HepG2 (cell line): Measurements from ENCODE around the gene OR1I1. TPM values are rescaled to one million over a fixed set of nuclear protein-coding genes. Genes with fewer than 3 reads are reported as not detected.
A peak's percentile ranks its signal among the peaks of the same experiment; 100 is the strongest.

Experiments
- ATAC-seq: fragments of 200-7000 bp; cut with Tn5 transposase; 3 replicates; pipeline ENCODE4 v1.9.1; 2020; ENCODE audit warnings: mild to moderate bottlenecking, moderate library complexity
- BruUV-seq: library from RNA; stranded (reverse); fragments of 400-500 nt; replicated peaks from 2 replicates; lab custom pipeline; 2021; lab: Mats Ljungman, UMichigan
- CTCF ChIA-PET: fragments of 300-600 bp; formaldehyde crosslinking; extraction: SDS; loops from one replicate; lab custom pipeline; 2021; ENCODE audit warnings: low total read pairs, inconsistent platforms, low intra/inter-chr PET ratio; lab: Yijun Ruan, JAX
- POLR2A ChIA-PET: fragments of 350-600 bp; sonication (Branson Sonifier 250); formaldehyde crosslinking; loops from one replicate; lab custom pipeline; 2020; ENCODE audit warnings: antibody characterized with exemption, inconsistent platforms; lab: Yijun Ruan, JAX
- DNase-seq: peaks from one replicate; pipeline ENCODE4 v3.0.0-alpha.2; 2015; ENCODE audit warnings: low spot score
- FAIRE-seq: peaks from 3 replicates; lab custom pipeline; 2011; peaks lifted over from hg19 to GRCh38; lab: Jason Lieb, UNC
- H2AFZ ChIP-seq: one replicate; pipeline ENCODE4 v1.6.1; 2011; ENCODE audit warnings: low read length, inconsistent platforms
- H3K27ac ChIP-seq: fragments of 300-600 bp; 3 replicates; pipeline ENCODE4 v1.8.0; 2011; ENCODE audit warnings: mixed run types, mild to moderate bottlenecking, mixed read lengths, low read length, inconsistent platforms; ENCODE audit not compliant: insufficient read depth; ENCODE audit errors: extremely low read length
- H3K27me3 ChIP-seq, 2 experiments: fragments of 200-600 bp in 1 of 2; 2 replicates in 1 of 2; 3 replicates in 1 of 2; pipeline versions ENCODE4 v1.6.0 to v1.8.0; 2011; ENCODE audit warnings: low read length in 2 of 2, mild to moderate bottlenecking in 2 of 2, moderate library complexity in 2 of 2, inconsistent platforms in 1 of 2; ENCODE audit not compliant: insufficient read depth in 2 of 2, control insufficient read depth in 1 of 2
- H3K36me3 ChIP-seq, 2 experiments: fragments of 200-600 bp in 1 of 2; replicated peaks in 1 of 2; 2 replicates in 1 of 2; 3 replicates in 1 of 2; pipeline versions ENCODE4 v1.5.1 to v1.8.0; 2011; ENCODE audit warnings: low read length in 2 of 2, inconsistent platforms in 1 of 2; ENCODE audit not compliant: insufficient read depth in 2 of 2, control insufficient read depth in 1 of 2
- H3K4me1 ChIP-seq: 2 replicates; pipeline ENCODE4 v1.5.1; 2012; ENCODE audit warnings: low read length, inconsistent platforms; ENCODE audit not compliant: insufficient read depth
- H3K4me2 ChIP-seq: 2 replicates; pipeline ENCODE4 v1.6.0; 2011; ENCODE audit warnings: low read depth, low read length, inconsistent platforms
- H3K4me3 ChIP-seq, 3 experiments: fragments of 200-600 bp in 1 of 3; sonication (generic), shearing (Covaris generic) in 1 of 3; replicated peaks in 1 of 3; 2 replicates each; pipeline ENCODE4 v1.5.1; 2011 to 2016; ENCODE audit warnings: low read length in 3 of 3, inconsistent platforms in 2 of 3, low read depth in 2 of 3, mild to moderate bottlenecking in 2 of 3, control low read depth in 1 of 3, mixed read lengths in 1 of 3; ENCODE audit not compliant: insufficient read depth in 1 of 3
- H3K79me2 ChIP-seq: one replicate; pipeline ENCODE4 v1.6.1; 2011; ENCODE audit warnings: low read length, inconsistent platforms; ENCODE audit not compliant: insufficient read depth
- H3K9ac ChIP-seq: 2 replicates; pipeline ENCODE4 v1.6.0; 2011; ENCODE audit warnings: mild to moderate bottlenecking, low read depth, low read length, inconsistent platforms; ENCODE audit not compliant: insufficient read depth
- H3K9me3 ChIP-seq: 2 replicates; pipeline ENCODE4 v1.5.1; 2012; ENCODE audit warnings: mild to moderate bottlenecking, low read length
- H4K20me1 ChIP-seq: 2 replicates; pipeline ENCODE4 v1.6.0; 2011; ENCODE audit warnings: inconsistent platforms, mild to moderate bottlenecking, low read length, moderate library complexity; ENCODE audit not compliant: insufficient read depth
- FOXO1 ChIP-seq: sonication (generic); formaldehyde crosslinking; IDR thresholded peaks from 2 replicates; pipeline ENCODE4 v1.4.0; 2020; ENCODE audit warnings: missing genetic modification reagents
- NCOR1 ChIP-seq: fragments of 200-600 bp; sonication (generic); IDR thresholded peaks from 2 replicates; pipeline ENCODE4 v1.7.0; 2017; ENCODE audit warnings: antibody characterized with exemption, low read length, borderline replicate concordance
- NFE2L2 ChIP-seq: fragments of 150-350 bp; IDR thresholded peaks from 2 replicates; pipeline ENCODE4 v1.6.1; 2014; ENCODE audit warnings: low read length
- NFIC ChIP-seq: IDR thresholded peaks from 2 replicates; pipeline ENCODE4 v1.6.1; 2012; ENCODE audit warnings: mild to moderate bottlenecking, low read length, inconsistent platforms
- SMAD3 ChIP-seq: sonication (generic); formaldehyde crosslinking; IDR thresholded peaks from 2 replicates; pipeline ENCODE4 v1.4.0; 2020; ENCODE audit warnings: missing genetic modification reagents
- TRIM24 ChIP-seq: sonication (generic); formaldehyde crosslinking; IDR thresholded peaks from 2 replicates; pipeline ENCODE4 v1.8.0; 2022; ENCODE audit warnings: mild to moderate bottlenecking, missing genetic modification reagents
- ZFP41 ChIP-seq: sonication (generic); formaldehyde crosslinking; IDR thresholded peaks from 2 replicates; pipeline ENCODE4 v1.4.0; 2020; ENCODE audit warnings: mild to moderate bottlenecking, missing genetic modification reagents, borderline replicate concordance
- ZFP90 ChIP-seq: sonication (generic); formaldehyde crosslinking; IDR thresholded peaks from 2 replicates; pipeline ENCODE4 v1.8.0; 2022; ENCODE audit warnings: missing genetic modification reagents, mild to moderate bottlenecking, inconsistent platforms, borderline replicate concordance
- ZNF12 ChIP-seq: sonication (generic); formaldehyde crosslinking; IDR thresholded peaks from 2 replicates; pipeline ENCODE4 v1.5.0; 2020; ENCODE audit warnings: missing genetic modification reagents
- ZNF530 ChIP-seq: sonication (generic); formaldehyde crosslinking; IDR thresholded peaks from 2 replicates; pipeline ENCODE4 v1.5.0; 2020; ENCODE audit warnings: low read depth, mild to moderate bottlenecking, missing genetic modification reagents
- ZNF564 ChIP-seq: sonication (generic); formaldehyde crosslinking; IDR thresholded peaks from 2 replicates; pipeline ENCODE4 v1.8.1; 2023; ENCODE audit warnings: mild to moderate bottlenecking, missing genetic modification reagents
- ZNF737 ChIP-seq: sonication (generic); formaldehyde crosslinking; IDR thresholded peaks from 2 replicates; pipeline ENCODE4 v1.5.0; 2020; ENCODE audit warnings: missing genetic modification reagents, mild to moderate bottlenecking, borderline replicate concordance
- WGBS: methylation state at CpG from one replicate; pipeline ENCODE4 v1.1.6; 2017; ENCODE audit warnings: low lambda C conversion rate; 5-methylcytosine and 5-hydroxymethylcytosine counted together
- in situ Hi-C: cut with HindIII; loops from 2 replicates; pipeline ENCODE4 v1.10.0; 2017; ENCODE audit warnings: low pct_unique_long_range_greater_than_20kb; ENCODE audit not compliant: extremely low pct_ligation_motif_present
- intact Hi-C: fragments of 100-400 bp; cut with micrococcal nuclease; formaldehyde crosslinking; loops from one replicate; pipeline ENCODE4 v1.10.0; 2022; ENCODE audit not compliant: unreplicated experiment
- polyA plus RNA-seq, 8 experiments: library from polyadenylated mRNA; depleted of rRNA in 3 of 8; stranded (reverse) in 7 of 8; unstranded in 1 of 8; fragments of >200 nt; fragmentation: Illumina TruSeq in 4 of 8; extraction: Trizol in 4 of 8; gene quantifications; 2 replicates each; pipeline versions ENCODE4 v1.2.1 to v1.2.3, GENCODE V29; 2011 to 2016; ENCODE audit warnings: low read depth in 4 of 8, missing spikeins in 1 of 8, mixed read lengths in 1 of 8; ENCODE audit not compliant: insufficient read depth in 1 of 8
- total RNA-seq, 5 experiments: library from RNA; depleted of rRNA; stranded (reverse); fragments of >200 nt; fragmentation: Illumina TruSeq; extraction: Trizol; gene quantifications; 2 replicates each; pipeline ENCODE4 v1.2.3, GENCODE V29; 2016; ENCODE audit warnings: low read depth in 1 of 5
- TF ChIP-seq, protein P1 (sequence below): sonication (generic); formaldehyde crosslinking; IDR thresholded peaks from 2 replicates; pipeline ENCODE4 v1.4.0; 2020; ENCODE audit warnings: missing genetic modification reagents
- TF ChIP-seq, protein P2 (sequence below): sonication (generic); formaldehyde crosslinking; IDR thresholded peaks from 2 replicates; pipeline ENCODE4 v1.4.0; 2020; ENCODE audit warnings: mild to moderate bottlenecking, missing genetic modification reagents
- TF ChIP-seq, protein P3 (sequence below): sonication (generic); formaldehyde crosslinking; IDR thresholded peaks from 2 replicates; pipeline ENCODE4 v1.5.0; 2020; ENCODE audit warnings: mild to moderate bottlenecking, missing genetic modification reagents
- TF ChIP-seq, protein P4 (sequence below): IDR thresholded peaks from 2 replicates; pipeline ENCODE4 v1.6.1; 2016; ENCODE audit warnings: missing genetic modification reagents, missing compliant biosample characterization

The OR1I1 gene
- total and polyA plus RNA-seq, 2 of the 13 experiments (the other 11 are each of a cell fraction or from before 2014, with no cell fraction given), result not detected

DNA sequence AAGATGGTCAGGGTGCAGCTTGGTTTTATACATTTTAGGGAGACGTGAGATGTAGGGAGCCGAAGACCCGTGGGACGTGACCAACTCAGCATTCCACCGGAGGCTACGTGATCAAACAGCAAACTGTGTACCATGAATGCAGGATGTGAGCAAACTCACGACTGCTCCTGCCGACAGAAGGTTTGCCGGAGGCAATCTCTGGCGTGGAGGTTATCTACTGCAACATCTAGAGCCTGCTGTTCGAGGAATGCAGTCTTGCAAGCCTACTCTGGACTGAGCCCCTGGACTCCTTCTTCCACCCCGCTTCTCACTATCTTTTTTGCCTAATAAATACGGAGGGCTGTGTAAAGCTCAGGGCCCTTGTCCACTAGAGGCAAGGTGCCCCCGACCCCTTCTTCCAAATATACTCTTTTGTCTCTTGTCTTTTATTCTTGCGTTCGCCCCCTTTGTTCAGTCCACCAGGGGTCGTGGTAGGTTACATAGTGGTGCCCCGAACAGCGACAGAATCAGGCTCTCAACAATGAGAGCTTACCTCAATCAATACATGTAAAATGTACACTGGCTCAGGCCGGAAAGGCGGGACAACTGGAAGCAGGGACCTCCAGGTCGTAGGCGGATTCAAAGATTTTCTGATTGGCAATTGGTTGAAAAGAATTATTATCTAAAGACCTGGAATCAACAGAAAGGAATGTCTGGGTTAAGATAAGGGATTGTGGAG lies 8.9 kb upstream of the OR1I1 start (continued):
- TF ChIP-seq TRIM24 (peak; percentile 73; the same call in 1 of the 2 replicates), SMAD3 (CRISPR knock-in tag) (no peak), ZNF12 (CRISPR knock-in tag) (no peak), ZNF530 (CRISPR knock-in tag) (no peak), ZFP90 (0 out of 2 replicates have a peak, but pooled peaks have one; percentile 27), FOXO1 (CRISPR knock-in tag) (peak; percentile 46; the same call in 1 of the 2 replicates), ZFP41 (CRISPR knock-in tag) (no peak), NFE2L2 (no peak)
- TF ChIP-seq, protein P1, sequence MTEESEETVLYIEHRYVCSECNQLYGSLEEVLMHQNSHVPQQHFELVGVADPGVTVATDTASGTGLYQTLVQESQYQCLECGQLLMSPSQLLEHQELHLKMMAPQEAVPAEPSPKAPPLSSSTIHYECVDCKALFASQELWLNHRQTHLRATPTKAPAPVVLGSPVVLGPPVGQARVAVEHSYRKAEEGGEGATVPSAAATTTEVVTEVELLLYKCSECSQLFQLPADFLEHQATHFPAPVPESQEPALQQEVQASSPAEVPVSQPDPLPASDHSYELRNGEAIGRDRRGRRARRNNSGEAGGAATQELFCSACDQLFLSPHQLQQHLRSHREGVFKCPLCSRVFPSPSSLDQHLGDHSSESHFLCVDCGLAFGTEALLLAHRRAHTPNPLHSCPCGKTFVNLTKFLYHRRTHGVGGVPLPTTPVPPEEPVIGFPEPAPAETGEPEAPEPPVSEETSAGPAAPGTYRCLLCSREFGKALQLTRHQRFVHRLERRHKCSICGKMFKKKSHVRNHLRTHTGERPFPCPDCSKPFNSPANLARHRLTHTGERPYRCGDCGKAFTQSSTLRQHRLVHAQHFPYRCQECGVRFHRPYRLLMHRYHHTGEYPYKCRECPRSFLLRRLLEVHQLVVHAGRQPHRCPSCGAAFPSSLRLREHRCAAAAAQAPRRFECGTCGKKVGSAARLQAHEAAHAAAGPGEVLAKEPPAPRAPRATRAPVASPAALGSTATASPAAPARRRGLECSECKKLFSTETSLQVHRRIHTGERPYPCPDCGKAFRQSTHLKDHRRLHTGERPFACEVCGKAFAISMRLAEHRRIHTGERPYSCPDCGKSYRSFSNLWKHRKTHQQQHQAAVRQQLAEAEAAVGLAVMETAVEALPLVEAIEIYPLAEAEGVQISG (CRISPR knock-in tag), result peak; percentile 35; the same call in 1 of the 2 replicates

DNA sequence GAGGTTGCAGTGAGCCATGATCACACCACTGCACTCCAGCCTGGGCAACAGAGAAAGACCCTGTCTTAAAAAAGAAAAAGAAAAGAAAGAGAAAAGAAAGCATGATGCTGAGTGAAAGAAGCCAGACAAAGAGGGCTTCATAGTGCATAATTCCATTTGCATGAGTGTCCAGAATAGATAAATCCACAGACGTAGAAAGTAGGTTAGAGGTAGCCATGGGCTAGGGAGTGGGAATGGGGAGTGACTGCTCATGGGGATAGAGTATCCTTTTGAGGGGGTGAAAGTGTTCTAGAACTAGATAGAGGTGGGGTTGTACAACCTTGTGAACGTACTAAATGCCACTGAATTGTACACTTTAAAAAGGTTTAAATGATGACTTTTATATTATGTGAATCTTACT lies 7.6 kb upstream of the OR1I1 start:
- Histone ChIP-seq H3K9ac (no peak overlapping the region), H3K36me3 (no peaks in the 10 kb centered on the region), H2AFZ (no peak overlapping the region), H3K4me1 (peaks cover 29% of the 10 kb centered on the region), H4K20me1 (no peaks in the 10 kb centered on the region), H3K9me3 (no peaks in the 10 kb centered on the region), H3K27me3 (no peaks in the 10 kb centered on the region), H3K4me3 (no peak overlapping the region), H3K4me2 (no peak overlapping the region), H3K27ac (no peak overlapping the region), H3K79me2 (no peaks in the 10 kb centered on the region)
- in situ Hi-C loops, result no loop called here
- no peak for ATAC-seq
- no TSS peak for BruUV-seq
- TF ChIP-seq, protein P2, sequence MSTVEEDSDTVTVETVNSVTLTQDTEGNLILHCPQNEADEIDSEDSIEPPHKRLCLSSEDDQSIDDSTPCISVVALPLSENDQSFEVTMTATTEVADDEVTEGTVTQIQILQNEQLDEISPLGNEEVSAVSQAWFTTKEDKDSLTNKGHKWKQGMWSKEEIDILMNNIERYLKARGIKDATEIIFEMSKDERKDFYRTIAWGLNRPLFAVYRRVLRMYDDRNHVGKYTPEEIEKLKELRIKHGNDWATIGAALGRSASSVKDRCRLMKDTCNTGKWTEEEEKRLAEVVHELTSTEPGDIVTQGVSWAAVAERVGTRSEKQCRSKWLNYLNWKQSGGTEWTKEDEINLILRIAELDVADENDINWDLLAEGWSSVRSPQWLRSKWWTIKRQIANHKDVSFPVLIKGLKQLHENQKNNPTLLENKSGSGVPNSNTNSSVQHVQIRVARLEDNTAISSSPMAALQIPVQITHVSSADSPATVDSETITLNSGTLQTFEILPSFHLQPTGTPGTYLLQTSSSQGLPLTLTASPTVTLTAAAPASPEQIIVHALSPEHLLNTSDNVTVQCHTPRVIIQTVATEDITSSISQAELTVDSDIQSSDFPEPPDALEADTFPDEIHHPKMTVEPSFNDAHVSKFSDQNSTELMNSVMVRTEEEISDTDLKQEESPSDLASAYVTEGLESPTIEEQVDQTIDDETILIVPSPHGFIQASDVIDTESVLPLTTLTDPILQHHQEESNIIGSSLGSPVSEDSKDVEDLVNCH (CRISPR knock-in tag), result no peak
- TF ChIP-seq, protein P3, sequence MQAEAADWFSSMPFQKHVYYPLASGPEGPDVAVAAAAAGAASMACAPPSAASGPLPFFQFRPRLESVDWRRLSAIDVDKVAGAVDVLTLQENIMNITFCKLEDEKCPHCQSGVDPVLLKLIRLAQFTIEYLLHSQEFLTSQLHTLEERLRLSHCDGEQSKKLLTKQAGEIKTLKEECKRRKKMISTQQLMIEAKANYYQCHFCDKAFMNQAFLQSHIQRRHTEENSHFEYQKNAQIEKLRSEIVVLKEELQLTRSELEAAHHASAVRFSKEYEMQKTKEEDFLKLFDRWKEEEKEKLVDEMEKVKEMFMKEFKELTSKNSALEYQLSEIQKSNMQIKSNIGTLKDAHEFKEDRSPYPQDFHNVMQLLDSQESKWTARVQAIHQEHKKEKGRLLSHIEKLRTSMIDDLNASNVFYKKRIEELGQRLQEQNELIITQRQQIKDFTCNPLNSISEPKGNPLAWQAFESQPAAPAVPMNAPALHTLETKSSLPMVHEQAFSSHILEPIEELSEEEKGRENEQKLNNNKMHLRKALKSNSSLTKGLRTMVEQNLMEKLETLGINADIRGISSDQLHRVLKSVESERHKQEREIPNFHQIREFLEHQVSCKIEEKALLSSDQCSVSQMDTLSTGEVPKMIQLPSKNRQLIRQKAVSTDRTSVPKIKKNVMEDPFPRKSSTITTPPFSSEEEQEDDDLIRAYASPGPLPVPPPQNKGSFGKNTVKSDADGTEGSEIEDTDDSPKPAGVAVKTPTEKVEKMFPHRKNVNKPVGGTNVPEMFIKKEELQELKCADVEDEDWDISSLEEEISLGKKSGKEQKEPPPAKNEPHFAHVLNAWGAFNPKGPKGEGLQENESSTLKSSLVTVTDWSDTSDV (CRISPR knock-in tag), result no peak
- no peak for TF ChIP-seq NCOR1
- TF ChIP-seq NFIC, result no peak
- TF ChIP-seq, protein P4, sequence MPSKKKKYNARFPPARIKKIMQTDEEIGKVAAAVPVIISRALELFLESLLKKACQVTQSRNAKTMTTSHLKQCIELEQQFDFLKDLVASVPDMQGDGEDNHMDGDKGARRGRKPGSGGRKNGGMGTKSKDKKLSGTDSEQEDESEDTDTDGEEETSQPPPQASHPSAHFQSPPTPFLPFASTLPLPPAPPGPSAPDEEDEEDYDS (CRISPR knock-in tag), result no peak
- no peak for TF ChIP-seq ZNF737
- TF ChIP-seq ZNF564 (CRISPR knock-in tag), result no peak
- 53% methylated on average over 2 of the region's 2 CpGs for WGBS
- intact Hi-C loops, result no loop called here
- CTCF ChIA-PET, result no interaction called here
- no peak for FAIRE-seq
- no peak for DNase-seq
- POLR2A ChIA-PET, result no interaction called here
